ENCODE measurements around the gene CLN5. TPM values are rescaled to one million over a fixed set of nuclear protein-coding genes. Genes with fewer than 3 reads are reported as not detected.

CLN5 gene
- total RNA-seq, 1 donor from 2014 or later = 15.0 TPM

- no peak for DNase-seq (ENCODE audit: extremely low spot score in 2 of 2)
- Histone ChIP-seq H3K4me3 (no peak overlapping the region), H3K36me3 (no peaks in the 10 kb centered on the region), H3K9me3 (no peaks in the 10 kb centered on the region), H3K4me1 (peaks cover 8% of the 10 kb centered on the region), H3K27ac (no peak overlapping the region), H3K27me3 (no peaks in the 10 kb centered on the region)
- TF ChIP-seq POLR2AphosphoS5 (IDR thresholded peaks at IDR 0.05; ENCODE audit: insufficient read depth in 1 of 2, low read depth in 1 of 2) (no peak), CTCF (IDR thresholded peaks at IDR 0.05) (no peak)
- intact Hi-C loops (cut with DNase I) = no loop called here
Observed at GRCh38 chr13:76982061-76982460, 9.8 kb upstream of the CLN5 start.

GRCh38 chr13:76983676-76984075 is 8.2 kb upstream of the CLN5 start:
- Histone ChIP-seq H3K9me3 (no peaks in the 10 kb centered on the region), H3K36me3 (no peaks in the 10 kb centered on the region), H3K4me1 (peaks cover 8% of the 10 kb centered on the region), H3K27ac (no peak overlapping the region), H3K27me3 (no peaks in the 10 kb centered on the region), H3K4me3 (no peak overlapping the region)
- intact Hi-C loops (cut with DNase I) = no loop called here
- no peak for TF ChIP-seq POLR2A (IDR thresholded peaks at IDR 0.05)
- TF ChIP-seq CTCF (IDR thresholded peaks at IDR 0.05) = no peak
- DNase-seq (ENCODE audit: extremely low spot score in 2 of 2) = no peak

- peaks cover 24% of the 10 kb centered on the region for H3K4me1 ChIP-seq
- DNase-seq (ENCODE audit: extremely low spot score in 2 of 2) = peak in 1 of 2 donors; percentile 89
- peak overlapping the region; percentile 88 for H3K27ac ChIP-seq
- no peaks in the 10 kb centered on the region for H3K27me3 ChIP-seq
- TF ChIP-seq POLR2AphosphoS5 (IDR thresholded peaks at IDR 0.05; ENCODE audit: insufficient read depth in 1 of 2, low read depth in 1 of 2) (no peak), POLR2A (IDR thresholded peaks at IDR 0.05) (no peak), CTCF (IDR thresholded peaks at IDR 0.05) (no peak)
- H3K9me3 ChIP-seq = no peaks in the 10 kb centered on the region
- intact Hi-C loops (cut with DNase I) = loop anchor here (5.0 kb wide), 1 partner anchor 36 kb away; the partner anchor contains the start of gene FBXL3
- H3K4me3 ChIP-seq = peak overlapping the region; percentile 73 to 74
- peaks cover 0 to 7% of the 10 kb centered on the region in 2 donors for H3K36me3 ChIP-seq
Observed at GRCh38 chr13:76991432-76991795, 467 bp upstream of the CLN5 start.

- H3K27me3 ChIP-seq = no peaks in the 10 kb centered on the region
- H3K4me1 ChIP-seq = peaks cover 24% of the 10 kb centered on the region
- intact Hi-C loops (cut with DNase I) = loop anchor here (5.0 kb wide), 1 partner anchor 35 kb away; the partner anchor contains the start of gene FBXL3
- peaks cover 0 to 14% of the 10 kb centered on the region in 2 donors for H3K36me3 ChIP-seq
- H3K9me3 ChIP-seq = no peaks in the 10 kb centered on the region
- TF ChIP-seq CTCF (IDR thresholded peaks at IDR 0.05) (no peak), POLR2A (IDR thresholded peaks at IDR 0.05) (no peak), POLR2AphosphoS5 (IDR thresholded peaks at IDR 0.05; ENCODE audit: insufficient read depth in 1 of 2, low read depth in 1 of 2) (no peak)
- H3K4me3 ChIP-seq = peak overlapping the region; percentile 73 to 74
- H3K27ac ChIP-seq = peak overlapping the region; percentile 88
- no peak for DNase-seq (ENCODE audit: extremely low spot score in 2 of 2)
Observed at GRCh38 chr13:76992548-76993001, 694 bp downstream of the CLN5 start.

GRCh38 chr13:76993021-76993420 is 1.1 kb downstream of the CLN5 start:
- intact Hi-C loops (cut with DNase I) = loop anchor here (5.0 kb wide), 1 partner anchor 34 kb away; the partner anchor contains the start of gene FBXL3
- no peaks in the 10 kb centered on the region for H3K9me3 ChIP-seq
- peak overlapping the region; percentile 88 for H3K27ac ChIP-seq
- DNase-seq (ENCODE audit: extremely low spot score in 2 of 2) = no peak
- no peak for TF ChIP-seq CTCF (IDR thresholded peaks at IDR 0.05)
- no peak for TF ChIP-seq POLR2AphosphoS5 (IDR thresholded peaks at IDR 0.05; ENCODE audit: insufficient read depth in 1 of 2, low read depth in 1 of 2)
- TF ChIP-seq POLR2A (IDR thresholded peaks at IDR 0.05) = no peak
- no peaks in the 10 kb centered on the region for H3K27me3 ChIP-seq
- H3K4me1 ChIP-seq = peaks cover 24% of the 10 kb centered on the region
- peaks cover 0 to 14% of the 10 kb centered on the region in 2 donors for H3K36me3 ChIP-seq
- H3K4me3 ChIP-seq = peak overlapping the region; percentile 73 to 74

All from vagina (tissue), 2 donors.